SK-N-SH (cell line): ENCODE results near the gene KAT6B. TPM values are rescaled to one million over a fixed set of nuclear protein-coding genes. Genes with fewer than 3 reads are reported as not detected.
A peak's percentile ranks its signal among the peaks of the same experiment; 100 is the strongest.

ENCODE experiments used
- CTCF ChIA-PET: fragments of 300-600, 350-600 bp; formaldehyde crosslinking; extraction: SDS; loops from one replicate; lab custom pipeline; 2021; lab: Yijun Ruan, JAX
- POLR2A ChIA-PET: fragments of 350-600 bp; sonication (Branson Sonifier 250); formaldehyde crosslinking; extraction: SDS; loops from one replicate; lab custom pipeline; 2020; ENCODE audit warnings: antibody characterized with exemption, inconsistent platforms; lab: Yijun Ruan, JAX
- DNase-seq: peaks from one replicate; pipeline ENCODE4 v3.0.0; 2012
- H2AFZ ChIP-seq: fragments of 200-600 bp; sonication (generic); 2 replicates; pipeline ENCODE4 v1.8.1; 2016; ENCODE audit warnings: antibody characterized with exemption, mild to moderate bottlenecking, low read depth
- H3F3A ChIP-seq: fragments of 200-600 bp; sonication (generic); replicated peaks from 2 replicates; pipeline ENCODE3; 2016; ENCODE audit warnings: antibody characterized with exemption, mild to moderate bottlenecking; ENCODE audit not compliant: insufficient read depth
- H3K27ac ChIP-seq, 2 experiments: fragments of 200-500 bp in 1 of 2; fragments of 200-600 bp in 1 of 2; sonication (Bioruptor generic) in 1 of 2; sonication (generic), shearing (Covaris generic) in 1 of 2; 2 replicates each; pipeline versions ENCODE4 v1.5.1 to v1.6.1; 2014 to 2016; ENCODE audit warnings: low read depth in 2 of 2, inconsistent platforms in 1 of 2, low read length in 1 of 2, mild to moderate bottlenecking in 1 of 2, mixed read lengths in 1 of 2
- H3K27me3 ChIP-seq: fragments of 200-600 bp; sonication (generic), shearing (Covaris generic); 2 replicates; pipeline ENCODE4 v1.6.1; 2016; ENCODE audit warnings: mixed run types; ENCODE audit not compliant: insufficient read depth
- H3K36me3 ChIP-seq, 2 experiments: fragments of 200-500 bp in 1 of 2; fragments of 200-600 bp in 1 of 2; sonication (Bioruptor generic) in 1 of 2; sonication (generic) in 1 of 2; replicated peaks in 1 of 2; 2 replicates each; pipeline versions ENCODE3 to v1.5.1; 2014 to 2016; ENCODE audit warnings: low read length in 1 of 2, mild to moderate bottlenecking in 1 of 2; ENCODE audit not compliant: insufficient read depth in 2 of 2, control insufficient read depth in 1 of 2
- H3K4me1 ChIP-seq, 2 experiments: fragments of 200-500 bp in 1 of 2; fragments of 200-600 bp in 1 of 2; sonication (Bioruptor generic) in 1 of 2; sonication (generic), shearing (Covaris generic) in 1 of 2; 2 replicates each; pipeline versions ENCODE4 v1.5.1 to v1.6.1; 2014 to 2016; ENCODE audit warnings: low read depth in 1 of 2, low read length in 1 of 2, mixed run types in 1 of 2; ENCODE audit not compliant: insufficient read depth in 2 of 2, control insufficient read depth in 1 of 2
- H3K4me2 ChIP-seq: fragments of 200-600 bp; sonication (generic), shearing (Covaris generic); 2 replicates; pipeline ENCODE4 v1.6.1; 2017; ENCODE audit warnings: mixed run types
- H3K4me3 ChIP-seq, 2 experiments: fragments of 200-500 bp in 1 of 2; fragments of 200-600 bp in 1 of 2; sonication (Bioruptor generic) in 1 of 2; sonication (generic), shearing (Covaris generic) in 1 of 2; 2 replicates each; pipeline versions ENCODE4 v1.5.1 to v1.8.1; 2014 to 2016; ENCODE audit warnings: low read depth in 2 of 2, inconsistent platforms in 1 of 2, low read length in 1 of 2, mild to moderate bottlenecking in 1 of 2, mixed read lengths in 1 of 2, moderate library complexity in 1 of 2
- H3K79me2 ChIP-seq: fragments of 200-600 bp; sonication (generic); 2 replicates; pipeline ENCODE4 v1.8.1; 2017; ENCODE audit warnings: mild to moderate bottlenecking; ENCODE audit not compliant: insufficient read depth
- H3K9ac ChIP-seq: fragments of 200-600 bp; sonication (generic); 2 replicates; pipeline ENCODE4 v1.6.1; 2017; ENCODE audit warnings: mixed run types
- H3K9me2 ChIP-seq: fragments of 200-600 bp; sonication (generic); 2 replicates; pipeline ENCODE4 v1.6.1; 2017; ENCODE audit warnings: mixed run types
- H3K9me3 ChIP-seq: fragments of 200-600 bp; sonication (generic); 2 replicates; pipeline ENCODE4 v1.6.1; 2017; ENCODE audit warnings: mixed run types, mild to moderate bottlenecking, moderate library complexity
- H4K20me1 ChIP-seq: fragments of 200-600 bp; sonication (generic); 2 replicates; pipeline ENCODE4 v1.6.1; 2017; ENCODE audit warnings: mild to moderate bottlenecking, mixed run types; ENCODE audit not compliant: insufficient read depth
- CHD2 ChIP-seq: fragments of 150-350 bp; IDR thresholded peaks from 2 replicates; pipeline ENCODE4 v1.6.1; 2018; ENCODE audit warnings: low read length; ENCODE audit not compliant: partially characterized antibody
- ELF1 ChIP-seq: IDR thresholded peaks from 2 replicates; pipeline ENCODE4 v1.4.0; 2012
- EP300 ChIP-seq, 2 experiments: IDR thresholded peaks; 2 replicates each; pipeline versions ENCODE4 v1.4.0 to v1.6.1; 2012; ENCODE audit warnings: borderline replicate concordance in 1 of 2, low read depth in 1 of 2, low read length in 1 of 2
- EZH2phosphoT487 ChIP-seq: fragments of 200-600 bp; sonication (generic); IDR thresholded peaks from 2 replicates; pipeline ENCODE4 v1.6.1; 2017; ENCODE audit warnings: low read depth, mixed run types, mild to moderate bottlenecking, antibody characterized with exemption, moderate library complexity, borderline replicate concordance
- FOSL2 ChIP-seq: IDR thresholded peaks from 2 replicates; pipeline ENCODE4 v1.4.0; 2012; ENCODE audit warnings: low read depth, mild to moderate bottlenecking, moderate library complexity, borderline replicate concordance
- FOXJ3 ChIP-seq: sonication (generic); formaldehyde crosslinking; IDR thresholded peaks from 2 replicates; pipeline ENCODE4 v1.5.1; 2020; ENCODE audit warnings: mild to moderate bottlenecking, missing genetic modification reagents
- GATA2 ChIP-seq: sonication (generic); formaldehyde crosslinking; IDR thresholded peaks from 2 replicates; pipeline ENCODE4 v1.5.0; 2020; ENCODE audit warnings: mild to moderate bottlenecking, missing genetic modification reagents
- JUND ChIP-seq: IDR thresholded peaks from 2 replicates; pipeline ENCODE4 v1.4.0; 2012
- MEF2A ChIP-seq: IDR thresholded peaks from 2 replicates; pipeline ENCODE4 v1.4.0; 2012; ENCODE audit warnings: low read depth, borderline replicate concordance
- TAF1 ChIP-seq: IDR thresholded peaks from 2 replicates; pipeline ENCODE4 v1.6.1; 2012; ENCODE audit warnings: low read depth, mild to moderate bottlenecking, low read length, moderate library complexity, borderline replicate concordance
- TCF12 ChIP-seq: IDR thresholded peaks from 2 replicates; pipeline ENCODE4 v1.4.0; 2012
- TEAD4 ChIP-seq: IDR thresholded peaks from 2 replicates; pipeline ENCODE4 v1.4.0; 2012; ENCODE audit warnings: mild to moderate bottlenecking, borderline replicate concordance; ENCODE audit not compliant: insufficient read depth
- YY1 ChIP-seq: IDR thresholded peaks from 2 replicates; pipeline ENCODE4 v1.4.0; 2012; ENCODE audit warnings: low read depth, mild to moderate bottlenecking
- WGBS: methylation state at CpG from one replicate; pipeline ENCODE4 v1.1.6; 2017; ENCODE audit warnings: low lambda C conversion rate; 5-methylcytosine and 5-hydroxymethylcytosine counted together
- polyA plus RNA-seq, 3 experiments: library from polyadenylated mRNA; depleted of rRNA; stranded (reverse); fragments of >200 nt; gene quantifications; 2 replicates each; pipeline ENCODE4 v1.2.3, GENCODE V29; 2012
- TF ChIP-seq, protein P1 (sequence below): IDR thresholded peaks from 2 replicates; pipeline ENCODE4 v1.4.0; 2012; ENCODE audit warnings: low read depth, borderline replicate concordance
- TF ChIP-seq, protein P2 (sequence below): fragments of 150-350 bp; IDR thresholded peaks from 2 replicates; pipeline ENCODE4 v1.6.1; 2016; ENCODE audit warnings: mild to moderate bottlenecking, low read depth, low read length
- TF ChIP-seq, protein P3 (sequence below): IDR thresholded peaks from 2 replicates; pipeline ENCODE4 v1.4.0; 2012; ENCODE audit warnings: low read depth
- TF ChIP-seq, protein P4 (sequence below): IDR thresholded peaks from 2 replicates; pipeline ENCODE4 v1.4.0; 2012; ENCODE audit warnings: low read depth, borderline replicate concordance
- TF ChIP-seq, protein P5 (sequence below): fragments of 150-350 bp; IDR thresholded peaks from 2 replicates; pipeline ENCODE4 v1.6.1; 2017; ENCODE audit warnings: antibody characterized with exemption, low read length, low read depth, borderline replicate concordance

The KAT6B gene
- polyA plus RNA-seq, 1 of the 3 experiments (the other 2 are of a cell fraction) = 4.3 TPM

DNA sequence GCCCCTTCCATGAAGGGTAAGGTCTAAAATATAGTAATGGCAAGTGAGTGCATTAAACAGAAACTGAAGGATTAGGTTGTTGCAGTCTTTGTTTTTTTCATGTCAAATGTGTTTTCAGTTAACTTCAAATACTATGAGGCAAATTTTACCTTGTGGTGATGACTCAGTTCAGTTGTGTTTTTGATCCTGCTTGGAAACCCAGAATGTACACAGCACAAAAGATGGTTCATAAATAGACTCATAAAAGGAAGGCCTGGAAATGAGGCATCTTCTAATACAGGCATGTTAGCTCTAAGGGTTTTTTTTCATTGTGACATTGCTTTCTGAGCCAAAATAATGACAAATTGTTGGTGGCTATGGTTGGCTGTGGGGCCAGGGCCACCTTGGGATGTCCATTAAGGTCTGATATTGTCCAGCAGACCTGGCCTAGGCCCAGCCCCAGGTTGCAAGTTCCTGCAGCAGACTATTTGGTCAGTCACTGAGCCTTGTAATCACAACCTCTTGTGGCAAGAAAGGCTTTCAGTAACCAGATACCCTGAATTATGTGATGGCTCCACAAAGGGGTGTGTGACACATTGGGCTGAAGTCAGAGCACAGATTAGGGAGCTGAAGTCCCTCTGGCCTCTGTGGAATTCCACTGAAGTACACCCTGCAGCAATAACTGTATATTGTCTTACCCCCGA is 216.0 kb downstream of the KAT6B start (continued):
- TF ChIP-seq, protein P1, sequence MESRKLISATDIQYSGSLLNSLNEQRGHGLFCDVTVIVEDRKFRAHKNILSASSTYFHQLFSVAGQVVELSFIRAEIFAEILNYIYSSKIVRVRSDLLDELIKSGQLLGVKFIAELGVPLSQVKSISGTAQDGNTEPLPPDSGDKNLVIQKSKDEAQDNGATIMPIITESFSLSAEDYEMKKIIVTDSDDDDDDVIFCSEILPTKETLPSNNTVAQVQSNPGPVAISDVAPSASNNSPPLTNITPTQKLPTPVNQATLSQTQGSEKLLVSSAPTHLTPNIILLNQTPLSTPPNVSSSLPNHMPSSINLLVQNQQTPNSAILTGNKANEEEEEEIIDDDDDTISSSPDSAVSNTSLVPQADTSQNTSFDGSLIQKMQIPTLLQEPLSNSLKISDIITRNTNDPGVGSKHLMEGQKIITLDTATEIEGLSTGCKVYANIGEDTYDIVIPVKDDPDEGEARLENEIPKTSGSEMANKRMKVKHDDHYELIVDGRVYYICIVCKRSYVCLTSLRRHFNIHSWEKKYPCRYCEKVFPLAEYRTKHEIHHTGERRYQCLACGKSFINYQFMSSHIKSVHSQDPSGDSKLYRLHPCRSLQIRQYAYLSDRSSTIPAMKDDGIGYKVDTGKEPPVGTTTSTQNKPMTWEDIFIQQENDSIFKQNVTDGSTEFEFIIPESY = no peak
- TF ChIP-seq, all 33 proteins: peak for 5

DNA sequence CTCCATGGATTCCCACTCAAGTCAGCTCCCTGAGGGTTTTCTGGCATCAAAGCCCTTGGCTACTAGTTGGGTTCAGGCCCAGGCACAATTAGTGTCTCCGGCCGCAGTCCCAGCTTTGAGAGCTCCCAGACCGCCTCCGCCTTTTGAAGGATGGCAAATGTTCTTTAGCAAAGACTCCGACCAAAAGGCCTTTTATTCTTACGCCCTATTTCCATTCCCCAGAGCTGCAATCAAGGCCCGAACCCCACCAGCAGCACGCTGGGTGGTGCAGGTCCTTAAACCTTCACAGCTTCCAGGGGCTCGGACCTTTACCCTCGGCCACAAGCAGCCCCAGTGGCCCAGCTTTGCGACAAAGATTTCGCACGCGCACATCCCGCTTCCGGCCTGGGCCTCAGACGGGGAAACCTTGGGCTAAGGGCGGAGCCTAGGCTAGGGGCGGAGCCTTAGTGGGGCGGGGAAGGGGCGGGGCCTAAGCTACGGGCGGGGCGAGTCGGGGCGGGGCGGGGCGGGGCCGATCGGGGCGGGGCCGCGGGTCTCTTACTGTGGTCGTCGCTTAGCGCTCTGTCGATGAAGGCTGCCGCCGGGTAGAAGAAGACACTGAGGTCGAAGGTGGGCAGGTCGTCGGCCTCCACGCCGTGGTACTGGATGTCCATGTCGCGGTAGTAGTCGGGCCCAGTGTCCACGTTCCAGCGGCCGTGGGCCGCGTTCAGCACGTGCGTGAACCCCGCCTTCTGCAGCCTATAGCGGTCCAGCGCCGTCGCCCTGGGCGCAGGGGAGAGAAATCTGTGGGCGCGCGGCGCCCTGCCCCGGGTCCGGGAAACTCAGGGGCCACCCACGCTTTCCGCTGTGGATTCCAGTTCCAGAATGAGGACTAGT is 217.1 kb downstream of the KAT6B start:
- no peaks in the 10 kb centered on the region for H3K79me2 ChIP-seq
- H3K4me1 ChIP-seq = peaks cover 0 to 8% of the 10 kb centered on the region in 2 experiments; a peak in 2 of 4 replicates
- H3K4me3 ChIP-seq = no peak overlapping the region
- no peaks in the 10 kb centered on the region for H3K9me3 ChIP-seq
- TF ChIP-seq EP300 (IDR thresholded peaks at IDR 0.05; ENCODE audit: borderline replicate concordance in 1 of 2, low read depth in 1 of 2, low read length in 1 of 2) (no peak), GATA2 (CRISPR knock-in tag) (no peak), FOSL2 (no peak)
- TF ChIP-seq, protein P2, sequence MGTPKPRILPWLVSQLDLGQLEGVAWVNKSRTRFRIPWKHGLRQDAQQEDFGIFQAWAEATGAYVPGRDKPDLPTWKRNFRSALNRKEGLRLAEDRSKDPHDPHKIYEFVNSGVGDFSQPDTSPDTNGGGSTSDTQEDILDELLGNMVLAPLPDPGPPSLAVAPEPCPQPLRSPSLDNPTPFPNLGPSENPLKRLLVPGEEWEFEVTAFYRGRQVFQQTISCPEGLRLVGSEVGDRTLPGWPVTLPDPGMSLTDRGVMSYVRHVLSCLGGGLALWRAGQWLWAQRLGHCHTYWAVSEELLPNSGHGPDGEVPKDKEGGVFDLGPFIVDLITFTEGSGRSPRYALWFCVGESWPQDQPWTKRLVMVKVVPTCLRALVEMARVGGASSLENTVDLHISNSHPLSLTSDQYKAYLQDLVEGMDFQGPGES = no peak
- TF ChIP-seq, protein P3, sequence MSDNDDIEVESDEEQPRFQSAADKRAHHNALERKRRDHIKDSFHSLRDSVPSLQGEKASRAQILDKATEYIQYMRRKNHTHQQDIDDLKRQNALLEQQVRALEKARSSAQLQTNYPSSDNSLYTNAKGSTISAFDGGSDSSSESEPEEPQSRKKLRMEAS = no peak
- no peaks in the 10 kb centered on the region for H3K9me2 ChIP-seq
- H3K36me3 ChIP-seq = no peaks in the 10 kb centered on the region
- ChIA-PET POLR2A (no interaction called here), CTCF (interaction anchor here (0.6 to 1.4 kb wide), 4 partner anchors 14 to 913 kb away, joined by 3 to 4 read pairs (median 3); no protein-coding TSS in a partner anchor)
- H3K27me3 ChIP-seq = no peaks in the 10 kb centered on the region
- DNase-seq = peak; percentile 60
- H3F3A ChIP-seq = no peaks in the 10 kb centered on the region
- peak overlapping the region; percentile 44 to 68; a peak in 2 of 4 replicates for H3K27ac ChIP-seq
- no peaks in the 10 kb centered on the region for H4K20me1 ChIP-seq
- 94% methylated on average over 62 of the region's 68 CpGs for WGBS
- H3K4me2 ChIP-seq = no peak overlapping the region
- H3K9ac ChIP-seq = no peak overlapping the region
- H2AFZ ChIP-seq = no peak overlapping the region

DNA sequence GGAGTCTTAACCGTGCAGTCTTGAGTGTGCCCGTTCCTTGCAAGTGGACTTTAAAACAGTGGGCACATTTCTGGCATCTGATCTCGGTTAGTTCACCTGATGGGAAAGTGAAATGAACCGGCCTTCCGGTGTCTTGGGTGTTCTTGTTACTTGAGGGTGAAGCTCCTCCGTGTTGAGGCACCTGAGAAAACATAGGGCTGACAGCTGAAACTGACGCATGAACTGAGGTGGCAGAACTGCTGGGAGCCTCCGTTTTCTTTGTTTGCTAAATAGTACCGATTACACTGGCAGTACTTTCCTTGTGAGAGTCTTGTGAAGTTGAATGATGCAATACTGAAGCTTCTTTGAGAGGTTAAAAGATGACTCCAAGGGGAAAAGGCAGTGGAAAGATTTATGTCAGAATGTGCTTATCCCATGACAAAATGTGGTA is 222.3 kb downstream of the KAT6B start:
- Histone ChIP-seq H3K4me1 (peaks cover 0 to 21% of the 10 kb centered on the region in 2 experiments; a peak in 1 of 4 replicates), H3K4me3 (no peak overlapping the region), H3K27me3 (no peaks in the 10 kb centered on the region), H3F3A (no peaks in the 10 kb centered on the region), H3K36me3 (no peaks in the 10 kb centered on the region), H4K20me1 (no peaks in the 10 kb centered on the region), H3K79me2 (no peaks in the 10 kb centered on the region), H2AFZ (no peak overlapping the region), H3K4me2 (no peak overlapping the region), H3K27ac (no peak overlapping the region), H3K9ac (no peak overlapping the region), H3K9me2 (no peaks in the 10 kb centered on the region), H3K9me3 (no peaks in the 10 kb centered on the region)
- TF ChIP-seq MEF2A = no peak
- no peak for TF ChIP-seq FOXJ3
- TF ChIP-seq, protein P4, sequence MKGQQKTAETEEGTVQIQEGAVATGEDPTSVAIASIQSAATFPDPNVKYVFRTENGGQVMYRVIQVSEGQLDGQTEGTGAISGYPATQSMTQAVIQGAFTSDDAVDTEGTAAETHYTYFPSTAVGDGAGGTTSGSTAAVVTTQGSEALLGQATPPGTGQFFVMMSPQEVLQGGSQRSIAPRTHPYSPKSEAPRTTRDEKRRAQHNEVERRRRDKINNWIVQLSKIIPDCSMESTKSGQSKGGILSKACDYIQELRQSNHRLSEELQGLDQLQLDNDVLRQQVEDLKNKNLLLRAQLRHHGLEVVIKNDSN = no peak
- no peak for TF ChIP-seq YY1
- TF ChIP-seq EP300 (IDR thresholded peaks at IDR 0.05; ENCODE audit: borderline replicate concordance in 1 of 2, low read depth in 1 of 2, low read length in 1 of 2) = no peak
- TF ChIP-seq, protein P5, sequence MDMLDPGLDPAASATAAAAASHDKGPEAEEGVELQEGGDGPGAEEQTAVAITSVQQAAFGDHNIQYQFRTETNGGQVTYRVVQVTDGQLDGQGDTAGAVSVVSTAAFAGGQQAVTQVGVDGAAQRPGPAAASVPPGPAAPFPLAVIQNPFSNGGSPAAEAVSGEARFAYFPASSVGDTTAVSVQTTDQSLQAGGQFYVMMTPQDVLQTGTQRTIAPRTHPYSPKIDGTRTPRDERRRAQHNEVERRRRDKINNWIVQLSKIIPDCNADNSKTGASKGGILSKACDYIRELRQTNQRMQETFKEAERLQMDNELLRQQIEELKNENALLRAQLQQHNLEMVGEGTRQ = no peak
- TF ChIP-seq EZH2phosphoT487 = no peak
- TF ChIP-seq GATA2 (CRISPR knock-in tag) = no peak
- TF ChIP-seq TCF12 = no peak
- no peak for TF ChIP-seq TAF1
- TF ChIP-seq JUND = no peak
- no peak for TF ChIP-seq ELF1
- TF ChIP-seq CHD2 = no peak
- TF ChIP-seq TEAD4 = no peak
- ChIA-PET CTCF (interaction anchor here (1.2 kb wide), 1 partner anchor 14 kb away, joined by 3 read pairs; no protein-coding TSS in a partner anchor), POLR2A (no interaction called here)
- DNase-seq = no peak
- 92% methylated on average over 6 of the region's 9 CpGs for WGBS
